Spleen (tissue), 11 donors: ENCODE results near the gene FKBP11. TPM values are rescaled to one million over a fixed set of nuclear protein-coding genes. Genes with fewer than 3 reads are reported as not detected.

Experiments used
- DNase-seq: peaks from one replicate; pipeline ENCODE4 v3.0.0-alpha.2; 2020
- H3K27ac ChIP-seq, 8 donors: fragments of 200-600 bp; sonication (generic) in 7 of 8; 1 replicate in 4 of 8; 2 replicates in 4 of 8; pipeline versions ENCODE4 v1.5.0 to v1.8.0; 2016 to 2021; ENCODE audit warnings: inconsistent platforms in 4 of 8, mild to moderate bottlenecking in 4 of 8, moderate library complexity in 1 of 8
- H3K27me3 ChIP-seq, 7 donors: fragments of 200-600 bp; sonication (generic) in 6 of 7; replicated peaks in 1 of 7; 1 replicate in 4 of 7; 2 replicates in 3 of 7; pipeline versions ENCODE4 v1.5.0 to v1.8.0; 2016 to 2021; ENCODE audit warnings: inconsistent platforms in 3 of 7, mild to moderate bottlenecking in 1 of 7
- H3K36me3 ChIP-seq, 6 donors: fragments of 200-600 bp; sonication (generic) in 5 of 6; 1 replicate in 4 of 6; 2 replicates in 2 of 6; pipeline versions ENCODE4 v1.5.0 to v1.8.0; 2016 to 2021; ENCODE audit warnings: inconsistent platforms in 2 of 6
- H3K4me1 ChIP-seq, 6 donors: fragments of 200-600 bp; sonication (generic) in 5 of 6; 1 replicate in 3 of 6; 2 replicates in 3 of 6; pipeline versions ENCODE4 v1.5.0 to v1.8.0; 2016 to 2021; ENCODE audit warnings: inconsistent platforms in 3 of 6
- H3K4me3 ChIP-seq, 8 donors: fragments of 200-600 bp; sonication (generic) in 7 of 8; 1 replicate in 4 of 8; 2 replicates in 4 of 8; pipeline versions ENCODE4 v1.5.0 to v1.8.0; 2016 to 2021; ENCODE audit warnings: inconsistent platforms in 4 of 8, mild to moderate bottlenecking in 4 of 8, moderate library complexity in 2 of 8
- H3K9me3 ChIP-seq, 8 donors: fragments of 200-600 bp; sonication (generic) in 7 of 8; 1 replicate in 4 of 8; 2 replicates in 4 of 8; pipeline versions ENCODE4 v1.5.0 to v1.8.0; 2016 to 2021; ENCODE audit warnings: inconsistent platforms in 4 of 8
- POLR2A ChIP-seq, 3 donors: fragments of 450-650 bp; IDR thresholded peaks; one replicate each; pipeline ENCODE4 v1.5.1; 2017; ENCODE audit warnings: antibody characterized with exemption in 3 of 3, mild to moderate bottlenecking in 1 of 3
- POLR2AphosphoS5 ChIP-seq, 3 donors: sonication (generic); formaldehyde crosslinking; IDR thresholded peaks; one replicate each; pipeline ENCODE4 v1.5.1; 2017; ENCODE audit warnings: antibody characterized with exemption in 3 of 3
- WGBS, 5 donors: extraction: QIAGEN DNeasy Blood & Tissue Kit in 3 of 5; methylation state at CpG; one replicate each; pipeline versions ENCODE4 v1.1.5 to v1.1.7; 2013 to 2018; 5-methylcytosine and 5-hydroxymethylcytosine counted together
- intact Hi-C: fragments of 100-400 bp; cut with DNase I; formaldehyde crosslinking; loops from one replicate; pipeline ENCODE4 v1.15.0; 2023; ENCODE audit warnings: low total_unique reads
- polyA plus RNA-seq, 3 donors: library from polyadenylated mRNA; stranded (reverse); fragments of 200-250 nt; gene quantifications; one replicate each; pipeline ENCODE4 v1.2.1, GENCODE V29; 2013
- total RNA-seq, 7 donors: library from RNA; depleted of rRNA in 3 of 7; stranded (reverse); fragments of >200 nt in 3 of 7; fragmentation: NEBNext Ultra II Directional in 4 of 7; extraction: Animal tissue kit (Norgen Biotek cat#: 25700) in 4 of 7; gene quantifications; one replicate each; pipeline versions ENCODE4 v1.1.0 to v1.2.1, GENCODE V29; 2016 to 2021
- TF ChIP-seq, protein P1 (sequence below), 11 experiments: fragments of 200-600 bp in 7 of 11; fragments of 450-650 bp in 4 of 11; sonication (generic) in 4 of 11; IDR thresholded peaks in 8 of 11; conservative IDR thresholded peaks in 3 of 11; 1 replicate in 7 of 11; 2 replicates in 4 of 11; pipeline versions ENCODE4 v1.4.0 to v1.8.0; 2016 to 2021; ENCODE audit warnings: antibody characterized with exemption in 11 of 11, inconsistent platforms in 4 of 11, mild to moderate bottlenecking in 1 of 11
- donor health status: healthy with polysubstance abuse.
- donor health status: DM: no; HTN: no; CAD: no; lungs with moderate emphysema.
- donor health status: DM: no; HTN: no; CAD: no.
- donor health status: Bipolar disorder and iron deficiency.
- donor health status: healthy.
- donor health status: DM: no; HTN: no; CAD: no.
- donor health status: DM: yes; HTN: yes; CAD: no.

FKBP11 gene
- total and polyA plus RNA-seq, 10 donors: 27.8 to 73.8 (median 42.7) TPM

- no peak for DNase-seq
- peaks cover 10 to 31% (median 18%) of the 10 kb centered on the region in 6 donors for H3K4me1 ChIP-seq
- H3K9me3 ChIP-seq: no peaks in the 10 kb centered on the region
- H3K27me3 ChIP-seq: no peaks in the 10 kb centered on the region
- no peaks in the 10 kb centered on the region for H3K36me3 ChIP-seq
- H3K4me3 ChIP-seq: no peak overlapping the region
- H3K27ac ChIP-seq: peak overlapping the region in 2 of 8 donors; percentile 27 to 33
- intact Hi-C loops: no loop called here
- TF ChIP-seq, protein P1, sequence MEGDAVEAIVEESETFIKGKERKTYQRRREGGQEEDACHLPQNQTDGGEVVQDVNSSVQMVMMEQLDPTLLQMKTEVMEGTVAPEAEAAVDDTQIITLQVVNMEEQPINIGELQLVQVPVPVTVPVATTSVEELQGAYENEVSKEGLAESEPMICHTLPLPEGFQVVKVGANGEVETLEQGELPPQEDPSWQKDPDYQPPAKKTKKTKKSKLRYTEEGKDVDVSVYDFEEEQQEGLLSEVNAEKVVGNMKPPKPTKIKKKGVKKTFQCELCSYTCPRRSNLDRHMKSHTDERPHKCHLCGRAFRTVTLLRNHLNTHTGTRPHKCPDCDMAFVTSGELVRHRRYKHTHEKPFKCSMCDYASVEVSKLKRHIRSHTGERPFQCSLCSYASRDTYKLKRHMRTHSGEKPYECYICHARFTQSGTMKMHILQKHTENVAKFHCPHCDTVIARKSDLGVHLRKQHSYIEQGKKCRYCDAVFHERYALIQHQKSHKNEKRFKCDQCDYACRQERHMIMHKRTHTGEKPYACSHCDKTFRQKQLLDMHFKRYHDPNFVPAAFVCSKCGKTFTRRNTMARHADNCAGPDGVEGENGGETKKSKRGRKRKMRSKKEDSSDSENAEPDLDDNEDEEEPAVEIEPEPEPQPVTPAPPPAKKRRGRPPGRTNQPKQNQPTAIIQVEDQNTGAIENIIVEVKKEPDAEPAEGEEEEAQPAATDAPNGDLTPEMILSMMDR (IDR thresholded peaks at IDR 0.05 in 8 of 11, conservative IDR thresholded peaks at IDR 0.05 in 3 of 11): no peak
- TF ChIP-seq POLR2AphosphoS5 (IDR thresholded peaks at IDR 0.05) (no peak), POLR2A (IDR thresholded peaks at IDR 0.05) (no peak)
- 50 to 84% (median 73%) methylated on average over 3 of the region's 3 CpGs for WGBS, 5 donors
These were observed 35.5 kb upstream of the FKBP11 start for GRCh38 chr12:48960834-48961233.

DNA sequence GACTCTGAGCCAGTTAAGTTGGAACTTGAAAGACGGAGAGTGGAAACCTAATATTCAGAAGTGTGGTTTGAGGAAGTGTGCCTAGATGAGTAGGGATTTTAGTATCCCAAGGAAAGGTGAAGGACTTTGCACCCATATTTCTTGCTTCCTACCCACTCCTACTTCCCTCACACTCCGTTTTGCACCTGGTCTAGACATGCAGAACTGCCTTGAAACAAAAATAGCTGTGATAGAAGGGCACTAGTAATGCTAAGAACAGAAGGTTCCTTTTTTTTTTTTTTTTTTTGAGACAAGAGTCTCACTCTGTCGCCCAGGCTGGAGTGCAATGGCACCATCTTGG lies 32.7 kb upstream of the FKBP11 start:
- peaks cover 17 to 53% (median 40%) of the 10 kb centered on the region in 6 donors for H3K4me1 ChIP-seq

DNA sequence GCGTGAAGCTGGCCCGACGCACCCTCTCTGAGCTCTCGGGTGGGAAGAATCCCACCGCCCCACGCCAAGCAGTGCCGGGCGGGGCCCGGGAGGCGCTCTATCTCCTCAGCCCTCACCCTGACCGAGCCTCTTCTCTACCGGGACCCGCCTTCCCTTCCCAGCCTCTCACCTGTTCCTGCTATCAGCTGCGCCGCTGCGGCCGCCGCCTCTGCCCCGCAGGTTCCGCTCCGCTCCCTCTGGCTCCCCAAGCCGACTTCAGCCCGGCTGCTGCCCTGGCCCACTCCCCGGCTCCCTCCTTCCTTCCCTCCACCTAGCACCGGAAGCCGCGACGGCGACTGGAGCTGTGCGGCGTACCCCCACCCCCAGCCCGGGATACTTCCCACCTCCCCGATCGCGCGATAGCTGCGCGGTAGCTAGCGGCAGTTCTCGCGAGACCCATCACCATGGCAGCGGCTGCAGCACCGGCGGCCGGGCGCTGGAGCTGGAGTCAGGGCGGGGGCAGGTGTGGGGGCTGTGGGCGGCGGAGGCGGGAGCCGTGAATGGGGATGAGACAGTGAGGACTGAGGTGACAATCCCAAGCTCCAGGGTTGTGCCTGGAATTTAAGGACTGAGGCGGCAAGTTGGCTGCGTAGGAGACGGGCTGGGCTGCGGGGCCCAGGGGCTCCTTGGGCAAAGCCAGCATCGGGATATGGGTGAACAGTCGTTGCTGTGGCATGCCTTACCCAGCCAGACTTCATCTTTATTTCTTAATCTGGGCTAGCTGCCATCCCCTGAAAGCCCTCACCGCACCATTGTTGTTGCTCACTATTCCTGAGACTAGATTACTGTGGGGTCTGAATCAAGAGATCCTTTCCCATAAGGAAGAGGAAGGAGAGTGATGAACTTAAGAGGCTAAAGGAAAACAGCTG lies 32.1 kb upstream of the FKBP11 start, which contains the start of gene ARF3:
Gene ARF3, minus strand, starts transcription at position 347 of the 908 bp plus-strand sequence. CDS start 16,392 bp downstream, outside the sequence.
- peak within 1 kb of the TSS; percentile 89 to 100 (median 98) for H3K4me3 ChIP-seq
- peak within 1 kb of the TSS; percentile 70 to 93 (median 86) for H3K27ac ChIP-seq
- peak; percentile 93 to 95 (median 94) for TF ChIP-seq POLR2AphosphoS5 (IDR thresholded peaks at IDR 0.05)
- TF ChIP-seq, protein P1 (IDR thresholded peaks at IDR 0.05 in 8 of 11, conservative IDR thresholded peaks at IDR 0.05 in 3 of 11): peak in 4 of 11 experiments; percentile 40 to 51 (median 43)
- peak in 2 of 3 donors; percentile 54 to 56 for TF ChIP-seq POLR2A (IDR thresholded peaks at IDR 0.05)
- intact Hi-C loops: no loop called here
- no peaks in the 10 kb centered on the region for H3K27me3 ChIP-seq
- DNase-seq: peak; percentile 99
- WGBS, 5 donors: 0 to 1% (median 1%) methylated on average over 21 to 58 of the region's 58 CpGs
- H3K36me3 ChIP-seq: peaks cover 0 to 17% (median 6%) of the 10 kb centered on the region in 6 donors
- H3K9me3 ChIP-seq: no peaks in the 10 kb centered on the region
- H3K4me1 ChIP-seq: peaks cover 17 to 58% (median 42%) of the 10 kb centered on the region in 6 donors

More for the DNA sequence above, 32.7 kb upstream of the FKBP11 start:
- no peak for TF ChIP-seq POLR2AphosphoS5 (IDR thresholded peaks at IDR 0.05)
- TF ChIP-seq POLR2A (IDR thresholded peaks at IDR 0.05): no peak
- TF ChIP-seq, protein P1 (IDR thresholded peaks at IDR 0.05 in 8 of 11, conservative IDR thresholded peaks at IDR 0.05 in 3 of 11): no peak
- no peak for DNase-seq
- Histone ChIP-seq H3K36me3 (peaks cover 0 to 10% (median under 1%) of the 10 kb centered on the region in 6 donors), H3K27me3 (no peaks in the 10 kb centered on the region), H3K4me3 (peak overlapping the region in 7 of 8 donors; percentile 89 to 100 (median 99)), H3K9me3 (no peaks in the 10 kb centered on the region), H3K27ac (peak overlapping the region in 4 of 8 donors; percentile 84 to 93 (median 88))
- WGBS, 5 donors: 10 to 24% (median 13%) methylated on average over 3 of the region's 3 CpGs
- intact Hi-C loops: no loop called here
